GM13977 (cell line): Measurements from ENCODE around the gene KAT7.

Experiments used
- DNase-seq: peaks from one replicate; pipeline ENCODE4 v3.0.0; 2012; ENCODE audit warnings: low spot score
- in situ Hi-C: fragments of 300-500 bp; cut with MboI; formaldehyde crosslinking; loops from one replicate; pipeline ENCODE4 v1.12.0; 2022; ENCODE audit warnings: low sequenced_read_pairs, low pct_unique_long_range_greater_than_20kb, mixed read lengths, inconsistent platforms; ENCODE audit not compliant: unreplicated experiment
- TF ChIP-seq, protein P1 (sequence below): IDR thresholded peaks from 2 replicates; pipeline ENCODE4 v1.5.1; 2012; ENCODE audit warnings: mild to moderate bottlenecking, control low read depth; ENCODE audit not compliant: insufficient read depth; ENCODE audit errors: extremely low read depth, missing control alignments

KAT7 gene

DNA sequence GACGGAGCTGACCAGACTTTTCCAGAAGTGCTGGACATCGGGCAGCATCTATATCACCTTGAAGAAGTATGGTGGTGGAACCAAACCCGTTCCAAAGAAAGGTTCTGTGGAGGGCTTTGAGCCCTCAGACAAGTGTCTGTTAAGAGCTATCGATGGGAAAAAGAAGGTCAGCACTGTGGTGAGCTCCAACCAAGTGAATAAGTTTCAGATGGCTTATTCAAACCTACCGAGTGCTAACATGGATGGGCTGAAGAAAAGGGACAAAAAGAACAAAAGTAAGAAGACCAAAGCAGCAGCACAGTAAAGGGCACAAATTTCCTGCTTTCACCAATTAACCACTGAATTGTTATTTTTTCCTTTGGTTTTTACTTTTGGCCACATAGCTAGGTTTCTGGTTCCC is 6.9 kb downstream of the KAT7 start:
- TF ChIP-seq, protein P1, sequence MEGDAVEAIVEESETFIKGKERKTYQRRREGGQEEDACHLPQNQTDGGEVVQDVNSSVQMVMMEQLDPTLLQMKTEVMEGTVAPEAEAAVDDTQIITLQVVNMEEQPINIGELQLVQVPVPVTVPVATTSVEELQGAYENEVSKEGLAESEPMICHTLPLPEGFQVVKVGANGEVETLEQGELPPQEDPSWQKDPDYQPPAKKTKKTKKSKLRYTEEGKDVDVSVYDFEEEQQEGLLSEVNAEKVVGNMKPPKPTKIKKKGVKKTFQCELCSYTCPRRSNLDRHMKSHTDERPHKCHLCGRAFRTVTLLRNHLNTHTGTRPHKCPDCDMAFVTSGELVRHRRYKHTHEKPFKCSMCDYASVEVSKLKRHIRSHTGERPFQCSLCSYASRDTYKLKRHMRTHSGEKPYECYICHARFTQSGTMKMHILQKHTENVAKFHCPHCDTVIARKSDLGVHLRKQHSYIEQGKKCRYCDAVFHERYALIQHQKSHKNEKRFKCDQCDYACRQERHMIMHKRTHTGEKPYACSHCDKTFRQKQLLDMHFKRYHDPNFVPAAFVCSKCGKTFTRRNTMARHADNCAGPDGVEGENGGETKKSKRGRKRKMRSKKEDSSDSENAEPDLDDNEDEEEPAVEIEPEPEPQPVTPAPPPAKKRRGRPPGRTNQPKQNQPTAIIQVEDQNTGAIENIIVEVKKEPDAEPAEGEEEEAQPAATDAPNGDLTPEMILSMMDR, result no peak
- no peak for DNase-seq
- in situ Hi-C loops, result no loop called here

DNA sequence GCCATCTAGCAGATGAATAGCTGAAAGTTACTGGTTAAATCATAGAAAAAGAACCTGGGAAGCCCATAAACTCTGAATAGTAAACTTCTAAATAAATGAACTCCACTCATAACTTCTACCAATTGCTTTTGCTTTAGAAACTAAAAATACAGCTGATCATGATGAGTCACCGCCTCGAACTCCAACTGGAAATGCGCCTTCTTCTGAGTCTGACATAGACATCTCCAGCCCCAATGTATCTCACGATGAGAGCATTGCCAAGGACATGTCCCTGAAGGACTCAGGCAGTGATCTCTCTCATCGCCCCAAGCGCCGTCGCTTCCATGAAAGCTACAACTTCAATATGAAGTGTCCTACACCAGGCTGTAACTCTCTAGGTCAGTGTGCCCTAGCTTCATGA is 9.7 kb downstream of the KAT7 start:
- in situ Hi-C loops, result no loop called here
- TF ChIP-seq, protein P1, result no peak
- no peak for DNase-seq

DNA sequence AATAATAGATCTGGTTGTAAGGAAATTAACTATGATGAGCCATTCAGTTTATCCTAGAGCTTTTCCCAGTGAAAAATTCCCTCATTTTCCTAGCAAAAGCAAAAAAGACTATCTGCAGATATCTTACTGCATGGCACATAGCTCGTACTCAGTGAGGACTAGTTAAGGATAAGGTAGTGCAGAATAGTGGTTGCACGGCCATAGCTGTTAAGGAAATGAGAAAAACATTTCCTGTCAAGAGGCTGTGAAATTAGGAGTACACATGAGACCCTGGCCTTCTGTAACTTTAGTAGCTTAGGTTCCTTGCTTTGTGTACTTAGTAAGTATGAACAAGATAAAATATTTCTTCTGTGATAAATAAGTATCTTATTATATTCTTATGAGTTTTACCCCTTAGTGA is 10.3 kb downstream of the KAT7 start:
- DNase-seq, result no peak
- TF ChIP-seq, protein P1, result no peak
- in situ Hi-C loops, result no loop called here

DNA sequence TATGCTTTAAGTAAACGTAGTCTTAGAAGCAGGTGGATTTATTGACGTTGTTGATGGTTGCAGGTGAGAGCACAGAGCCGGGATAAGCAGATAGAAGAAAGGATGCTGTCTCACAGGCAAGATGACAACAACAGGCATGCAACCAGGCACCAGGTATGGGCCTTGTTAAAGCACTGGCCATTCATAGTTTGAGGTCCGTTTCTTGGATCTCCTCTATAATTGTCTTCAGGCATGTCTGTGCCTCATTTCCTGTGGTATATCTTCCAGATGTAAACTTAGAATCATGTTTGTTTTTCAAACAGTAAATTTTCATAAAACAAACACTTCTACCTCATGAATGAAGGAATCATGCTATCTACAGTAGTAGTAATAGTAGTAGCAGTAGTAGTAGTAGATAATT is 20.6 kb downstream of the KAT7 start:
- no peak for DNase-seq
- in situ Hi-C loops, result no loop called here
- TF ChIP-seq, protein P1, result no peak

DNA sequence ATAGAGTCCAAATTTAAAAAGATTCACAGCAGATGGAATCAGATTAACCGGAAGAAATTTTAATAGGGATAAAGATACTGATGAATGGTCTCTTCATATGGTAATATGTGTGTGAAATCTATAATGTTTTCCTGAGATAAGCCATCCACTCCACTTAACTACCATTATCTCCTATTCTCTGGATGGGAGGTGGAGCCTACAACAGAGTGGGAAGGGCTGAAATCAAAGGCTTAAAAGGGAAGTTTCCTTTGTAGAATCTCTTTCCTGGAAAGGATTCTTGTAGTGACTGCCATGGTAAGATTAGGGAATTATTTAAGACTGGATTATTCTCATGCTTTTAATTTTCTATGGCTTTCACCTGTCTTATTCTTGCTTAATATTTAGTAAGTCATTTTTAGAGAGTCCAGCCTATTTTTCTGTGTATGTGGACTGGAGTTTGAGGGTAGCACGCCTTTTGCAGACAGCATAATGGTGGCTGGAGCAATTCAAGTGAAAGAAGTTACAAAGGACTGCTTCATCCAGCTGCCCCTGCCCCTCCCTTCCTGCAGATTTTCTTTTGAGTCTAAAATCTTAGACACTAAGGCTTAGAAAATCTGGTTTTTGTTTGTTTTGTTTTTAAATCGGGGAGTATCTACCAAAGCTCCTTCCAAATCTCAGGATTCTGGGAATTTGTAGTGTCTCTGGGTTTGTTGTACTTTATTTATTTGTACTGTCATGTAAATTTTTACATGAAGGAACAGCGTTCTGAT is 26.5 kb downstream of the KAT7 start:
- TF ChIP-seq, protein P1, result no peak
- in situ Hi-C loops, result no loop called here
- DNase-seq, result no peak

DNA sequence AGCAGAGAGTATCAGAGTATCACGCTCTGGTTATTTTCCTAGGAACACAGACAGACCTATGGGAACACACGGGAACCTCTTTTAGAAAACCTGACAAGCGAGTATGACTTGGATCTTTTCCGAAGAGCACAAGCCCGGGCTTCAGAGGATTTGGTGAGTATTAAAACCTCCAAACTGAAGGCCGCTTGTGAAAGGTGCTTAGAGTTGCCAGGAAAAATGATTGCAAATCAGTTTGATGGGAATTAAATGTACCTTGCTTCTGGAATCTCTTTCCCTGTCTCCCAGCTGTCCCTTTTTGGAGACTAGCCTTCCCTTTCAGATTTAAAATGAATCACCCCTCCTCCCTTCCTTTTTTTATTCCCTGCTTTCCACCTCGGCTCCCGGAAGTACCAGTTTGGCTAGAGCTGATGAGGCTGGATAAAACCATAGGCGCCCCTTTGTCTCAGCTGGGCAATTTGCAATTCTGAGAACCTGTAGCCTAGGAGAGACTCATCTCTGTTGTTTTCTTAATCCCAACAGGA is 27.3 kb downstream of the KAT7 start:
- TF ChIP-seq, protein P1, result no peak
- DNase-seq, result no peak

More for the DNA sequence above, 27.3 kb downstream of the KAT7 start:
- in situ Hi-C loops, result no loop called here
